Activated CD8-positive, alpha-beta memory T cell treated with anti-CD3 and anti-CD28 coated beads for 36 hours (primary cell): ENCODE results near the gene RELB. TPM values are rescaled to one million over a fixed set of nuclear protein-coding genes. Genes with fewer than 3 reads are reported as not detected.

Experiments
- CTCF ChIA-PET: fragments of 350-600 bp; sonication (Branson Sonifier 250); formaldehyde crosslinking; loops from one replicate; lab custom pipeline; 2021; ENCODE audit warnings: antibody characterized with exemption; lab: Charles Lee
- POLR2A ChIA-PET: fragments of 350-600 bp; sonication (Branson Sonifier 250); formaldehyde crosslinking; loops from one replicate; lab custom pipeline; 2021; ENCODE audit warnings: antibody characterized with exemption; lab: Charles Lee
- total RNA-seq, 2 experiments: library from RNA; stranded (reverse); gene quantifications; one replicate each; pipeline ENCODE4 v1.2.3, GENCODE V29; 2021

RELB gene
- total RNA-seq, 2 experiments from 2014 or later = 48.5 to 51.6 TPM

GRCh38 chr19:44975444-44975843 lies 25.8 kb upstream of the RELB start:
- ChIA-PET POLR2A (interaction anchor here (0.9 kb wide), 1 partner anchor 26 kb away, joined by 3 read pairs; the partner anchor contains the start of gene RELB), CTCF (no interaction called here)

- ChIA-PET POLR2A (interaction anchor here (0.6 kb wide), 1 partner anchor 428 kb away, joined by 8 read pairs; no protein-coding TSS in a partner anchor), CTCF (interaction anchor here (0.6 kb wide), 1 partner anchor 16 kb away, joined by 3 read pairs; no protein-coding TSS in a partner anchor)
Measured at GRCh38 chr19:44984005-44984404, 17.3 kb upstream of the RELB start.

- CTCF ChIA-PET = interaction anchor here (0.7 to 0.9 kb wide), 2 partner anchors 74 to 365 kb away, joined by 3 read pairs; no protein-coding TSS in a partner anchor
- POLR2A ChIA-PET = interaction anchor here (0.5 kb wide), 1 partner anchor 681 kb away, joined by 3 read pairs; no protein-coding TSS in a partner anchor
Measured at GRCh38 chr19:44985445-44985844, 15.8 kb upstream of the RELB start.

GRCh38 chr19:44986389-44986788 lies 14.9 kb upstream of the RELB start:
- ChIA-PET CTCF (interaction anchor here (0.9 kb wide), 1 partner anchor 73 kb away, joined by 3 read pairs; no protein-coding TSS in a partner anchor), POLR2A (no interaction called here)

- ChIA-PET CTCF (interaction anchor here (1.9 kb wide), 1 partner anchor 73 kb away, joined by 10 read pairs; no protein-coding TSS in a partner anchor), POLR2A (no interaction called here)
Measured at GRCh38 chr19:44987148-44987675, 14.1 kb upstream of the RELB start.

- CTCF ChIA-PET = interaction anchor here (1.0 to 1.9 kb wide), 5 partner anchors 9 to 350 kb away, joined by 3 to 10 read pairs (median 6); no protein-coding TSS in a partner anchor
- POLR2A ChIA-PET = no interaction called here
Measured at GRCh38 chr19:44988273-44988672, 13.0 kb upstream of the RELB start.

GRCh38 chr19:44988896-44989556 lies 12.2 kb upstream of the RELB start:
- ChIA-PET CTCF (interaction anchor here (0.9 to 2.0 kb wide), 8 partner anchors 9 to 349 kb away, joined by 3 to 10 read pairs (median 5); partner anchors contain the start of gene RELB), POLR2A (no interaction called here)

GRCh38 chr19:44990459-44990858 lies 10.8 kb upstream of the RELB start:
- ChIA-PET CTCF (interaction anchor here (1.7 to 2.0 kb wide), 2 partner anchors 10 to 67 kb away, joined by 4 to 8 read pairs; partner anchors contain the start of gene RELB), POLR2A (interaction anchor here (0.7 kb wide), 1 partner anchor 12 kb away, joined by 3 read pairs; no protein-coding TSS in a partner anchor)

- CTCF ChIA-PET = no interaction called here
- POLR2A ChIA-PET = no interaction called here
Measured at GRCh38 chr19:44990966-44991365, 10.3 kb upstream of the RELB start.

GRCh38 chr19:44992336-44993163 lies 8.7 kb upstream of the RELB start:
- ChIA-PET POLR2A (interaction anchor here (0.6 kb wide), 1 partner anchor 82 kb away, joined by 5 read pairs; no protein-coding TSS in a partner anchor), CTCF (no interaction called here)

- CTCF ChIA-PET = interaction anchor here (0.6 kb wide), 1 partner anchor 15 kb away, joined by 3 read pairs; no protein-coding TSS in a partner anchor
- POLR2A ChIA-PET = no interaction called here
Measured at GRCh38 chr19:44993526-44993925, 7.7 kb upstream of the RELB start.

- POLR2A ChIA-PET = no interaction called here
Measured at GRCh38 chr19:44993926-44994537, 7.2 kb upstream of the RELB start.

GRCh38 chr19:44998025-44998424 lies 3.2 kb upstream of the RELB start:
- ChIA-PET CTCF (interaction anchor here (0.7 to 1.3 kb wide), 2 partner anchors 9 to 48 kb away, joined by 4 to 6 read pairs; no protein-coding TSS in a partner anchor), POLR2A (no interaction called here)

More at GRCh38 chr19:44993926-44994537, 7.2 kb upstream of the RELB start:
- CTCF ChIA-PET = interaction anchor here (0.6 kb wide), 1 partner anchor 16 kb away, joined by 3 read pairs; no protein-coding TSS in a partner anchor

GRCh38 chr19:44999131-44999925 lies 1.9 kb upstream of the RELB start:
- ChIA-PET POLR2A (interaction anchor here (0.7 kb wide), 1 partner anchor 40 kb away, joined by 5 read pairs; the partner anchor contains the start of gene CLASRP), CTCF (interaction anchor here (1.0 to 1.9 kb wide), 3 partner anchors 10 to 60 kb away, joined by 3 to 8 read pairs (median 6); no protein-coding TSS in a partner anchor)

- CTCF ChIA-PET = interaction anchor here (1.0 to 1.9 kb wide), 4 partner anchors 11 to 59 kb away, joined by 3 to 8 read pairs (median 4); partner anchors contain the start of gene CLASRP
- POLR2A ChIA-PET = interaction anchor here (1.0 to 1.1 kb wide), 2 partner anchors 26 to 38 kb away, joined by 3 to 7 read pairs; partner anchors contain the start of gene CLASRP
Measured at GRCh38 chr19:45000665-45001064, 599 bp upstream of the RELB start.

- POLR2A ChIA-PET = no interaction called here
- CTCF ChIA-PET = no interaction called here
Measured at GRCh38 chr19:45003485-45003884, 2.2 kb downstream of the RELB start.

GRCh38 chr19:45005787-45006186 lies 4.5 kb downstream of the RELB start:
- CTCF ChIA-PET = no interaction called here

More at GRCh38 chr19:45005787-45006186, 4.5 kb downstream of the RELB start:
- POLR2A ChIA-PET = no interaction called here
